Glutamatergic neuron (in vitro differentiated cells): ENCODE results near the gene MAML2. TPM values are rescaled to one million over a fixed set of nuclear protein-coding genes. Genes with fewer than 3 reads are reported as not detected.

Source experiments
- DNase-seq: peaks from one replicate; pipeline ENCODE4 v3.0.0; 2022
- H3K27ac Mint-ChIP-seq: one replicate; pipeline ENCODE4 v1.8.0; 2020; ENCODE audit warnings: mild to moderate bottlenecking, mixed read lengths, inconsistent platforms; ENCODE audit not compliant: unreplicated experiment
- H3K27me3 Mint-ChIP-seq: one replicate; pipeline ENCODE4 v1.8.0; 2020; ENCODE audit warnings: mild to moderate bottlenecking, moderate library complexity, mixed read lengths, inconsistent platforms; ENCODE audit not compliant: unreplicated experiment
- H3K36me3 Mint-ChIP-seq: one replicate; pipeline ENCODE4 v1.8.0; 2020; ENCODE audit warnings: mild to moderate bottlenecking, mixed read lengths, inconsistent platforms; ENCODE audit not compliant: unreplicated experiment
- H3K4me1 Mint-ChIP-seq: one replicate; pipeline ENCODE4 v1.8.0; 2020; ENCODE audit warnings: mild to moderate bottlenecking, low read depth, mixed read lengths, inconsistent platforms; ENCODE audit not compliant: unreplicated experiment
- H3K4me3 Mint-ChIP-seq: one replicate; pipeline ENCODE4 v1.8.0; 2020; ENCODE audit warnings: mild to moderate bottlenecking, mixed read lengths, inconsistent platforms; ENCODE audit not compliant: unreplicated experiment
- H3K9me3 Mint-ChIP-seq: one replicate; pipeline ENCODE4 v1.8.0; 2020; ENCODE audit warnings: mild to moderate bottlenecking, moderate library complexity, mixed read lengths, inconsistent platforms; ENCODE audit not compliant: unreplicated experiment
- total RNA-seq: library from RNA; stranded (reverse); fragmentation: NEBNext Ultra II Directional; extraction: Animal tissue kit (Norgen Biotek cat#: 25700); gene quantifications from one replicate; pipeline ENCODE4 v1.2.1, GENCODE V29; 2021; ENCODE audit not compliant: unreplicated experiment
- TF ChIP-seq, protein P1 (sequence below): fragments of 200-600 bp; sonication (generic); IDR thresholded peaks from one replicate; pipeline ENCODE4 v1.5.0; 2021; ENCODE audit not compliant: partially characterized antibody, unreplicated experiment

The MAML2 gene
- total RNA-seq, 1 donor from 2014 or later = 2.1 TPM

DNA sequence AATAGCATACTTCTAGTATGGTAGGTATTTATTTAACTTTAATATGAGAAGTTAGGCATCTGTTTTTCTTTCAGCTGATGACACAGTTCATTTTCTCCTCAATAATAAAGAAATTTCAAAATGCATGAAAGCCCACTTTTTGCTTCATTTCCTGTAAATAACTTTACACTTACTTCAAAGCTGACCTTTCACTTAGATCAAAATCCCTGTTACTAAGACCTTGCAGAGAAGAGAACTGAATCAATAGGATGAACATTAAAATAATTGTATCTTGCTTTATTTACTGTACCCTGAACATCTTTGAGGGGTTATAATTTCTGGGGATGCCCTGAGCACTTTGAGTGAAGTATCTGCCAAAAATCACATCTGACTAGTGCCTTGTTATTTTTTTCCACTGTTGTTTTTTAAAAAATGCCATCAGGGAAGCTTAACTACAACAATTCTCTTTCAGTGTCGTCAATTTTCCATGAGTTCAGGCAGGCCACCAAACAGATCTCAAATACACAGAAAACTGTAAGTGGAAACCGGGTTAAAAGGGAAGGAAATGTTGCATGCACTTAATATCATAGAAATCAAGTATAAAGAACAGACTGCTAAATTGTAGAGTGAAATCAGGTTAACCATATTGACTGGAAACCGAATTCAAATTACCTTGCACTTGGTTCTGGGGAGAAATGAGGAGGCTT, 206.2 kb downstream of the MAML2 start:
- TF ChIP-seq, protein P1, sequence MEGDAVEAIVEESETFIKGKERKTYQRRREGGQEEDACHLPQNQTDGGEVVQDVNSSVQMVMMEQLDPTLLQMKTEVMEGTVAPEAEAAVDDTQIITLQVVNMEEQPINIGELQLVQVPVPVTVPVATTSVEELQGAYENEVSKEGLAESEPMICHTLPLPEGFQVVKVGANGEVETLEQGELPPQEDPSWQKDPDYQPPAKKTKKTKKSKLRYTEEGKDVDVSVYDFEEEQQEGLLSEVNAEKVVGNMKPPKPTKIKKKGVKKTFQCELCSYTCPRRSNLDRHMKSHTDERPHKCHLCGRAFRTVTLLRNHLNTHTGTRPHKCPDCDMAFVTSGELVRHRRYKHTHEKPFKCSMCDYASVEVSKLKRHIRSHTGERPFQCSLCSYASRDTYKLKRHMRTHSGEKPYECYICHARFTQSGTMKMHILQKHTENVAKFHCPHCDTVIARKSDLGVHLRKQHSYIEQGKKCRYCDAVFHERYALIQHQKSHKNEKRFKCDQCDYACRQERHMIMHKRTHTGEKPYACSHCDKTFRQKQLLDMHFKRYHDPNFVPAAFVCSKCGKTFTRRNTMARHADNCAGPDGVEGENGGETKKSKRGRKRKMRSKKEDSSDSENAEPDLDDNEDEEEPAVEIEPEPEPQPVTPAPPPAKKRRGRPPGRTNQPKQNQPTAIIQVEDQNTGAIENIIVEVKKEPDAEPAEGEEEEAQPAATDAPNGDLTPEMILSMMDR = no peak
- no peak overlapping the region for H3K4me3 Mint-ChIP-seq

DNA sequence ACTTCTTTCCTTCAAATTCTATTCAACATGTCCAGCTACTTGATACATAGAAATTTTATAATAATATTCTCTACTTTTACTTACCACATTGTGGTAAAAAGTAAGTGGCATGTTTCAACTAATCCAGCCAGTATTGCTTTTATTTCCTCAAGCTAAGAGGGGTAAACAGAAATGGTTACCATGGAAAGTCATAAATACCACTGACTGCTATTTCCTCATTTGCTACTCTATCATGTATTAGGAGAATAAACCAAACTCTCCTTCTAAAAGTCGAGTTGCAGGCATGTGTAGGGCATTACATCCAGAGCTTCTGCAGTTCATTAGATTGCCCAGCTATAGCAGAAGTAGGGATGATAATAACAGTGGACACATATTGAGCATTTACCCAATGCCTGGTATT, 208.4 kb downstream of the MAML2 start:
- peaks cover 2% of the 10 kb centered on the region for H3K27me3 Mint-ChIP-seq
- H3K36me3 Mint-ChIP-seq = no peaks in the 10 kb centered on the region
- H3K27ac Mint-ChIP-seq = no peak overlapping the region
- no peaks in the 10 kb centered on the region for H3K4me1 Mint-ChIP-seq
- no peak for DNase-seq
- H3K4me3 Mint-ChIP-seq = no peak overlapping the region
- TF ChIP-seq, protein P1 = no peak
- H3K9me3 Mint-ChIP-seq = no peaks in the 10 kb centered on the region

More for the DNA sequence above, 206.2 kb downstream of the MAML2 start:
- Mint-ChIP-seq H3K36me3 (no peaks in the 10 kb centered on the region), H3K27ac (no peak overlapping the region), H3K27me3 (no peaks in the 10 kb centered on the region), H3K4me1 (no peaks in the 10 kb centered on the region), H3K9me3 (no peaks in the 10 kb centered on the region)
- no peak for DNase-seq

DNA sequence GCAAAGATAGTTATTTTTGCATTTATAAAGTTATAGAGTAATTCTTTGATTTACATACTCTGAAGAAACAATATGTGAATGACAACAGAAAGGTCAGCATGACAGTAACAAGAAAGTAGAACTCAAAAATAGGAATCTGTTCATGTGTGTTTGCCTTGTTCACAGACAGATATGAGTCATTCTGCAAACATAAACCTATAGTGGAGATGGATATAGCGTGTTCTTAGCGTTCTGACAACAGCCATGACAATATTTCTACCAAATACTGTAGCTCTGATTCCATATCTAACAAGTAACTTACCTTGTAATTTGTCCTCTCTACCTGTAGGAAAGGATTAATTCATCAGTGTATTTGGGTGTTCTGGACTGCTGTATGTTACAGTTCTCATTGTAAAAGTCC, 210.6 kb downstream of the MAML2 start:
- no peaks in the 10 kb centered on the region for H3K9me3 Mint-ChIP-seq
- H3K4me3 Mint-ChIP-seq = no peak overlapping the region
- no peak for DNase-seq
- H3K27ac Mint-ChIP-seq = no peak overlapping the region
- no peaks in the 10 kb centered on the region for H3K4me1 Mint-ChIP-seq
- no peaks in the 10 kb centered on the region for H3K36me3 Mint-ChIP-seq
- peaks cover 2% of the 10 kb centered on the region for H3K27me3 Mint-ChIP-seq
- TF ChIP-seq, protein P1 = no peak

DNA sequence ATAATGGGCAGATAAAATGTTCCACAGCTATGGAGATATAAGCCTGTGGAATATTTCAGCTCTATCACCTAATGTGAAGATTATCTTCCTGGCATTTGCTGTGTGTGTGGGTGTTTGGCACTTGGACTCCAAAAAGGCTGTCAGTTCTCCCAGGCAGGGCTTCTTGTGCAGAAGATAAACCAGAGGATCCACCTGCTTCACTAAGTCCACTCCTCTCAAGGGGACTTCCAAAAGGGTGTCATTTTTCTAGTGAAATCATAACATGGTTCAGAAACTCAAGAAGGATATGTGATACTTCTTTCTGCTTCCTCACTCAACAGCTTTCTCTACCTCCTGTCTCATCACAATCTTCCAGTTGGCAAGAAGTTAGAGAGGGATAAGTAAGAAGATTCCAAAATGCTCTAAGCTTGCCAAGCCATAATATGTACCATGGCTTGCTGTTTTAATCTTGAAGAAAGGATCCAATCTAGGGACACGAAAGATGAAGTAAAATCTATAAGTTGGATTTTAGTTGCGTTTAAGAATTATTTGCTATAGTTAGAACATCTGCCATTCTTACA, 212.9 kb downstream of the MAML2 start:
- H3K4me3 Mint-ChIP-seq = no peak overlapping the region
- no peaks in the 10 kb centered on the region for H3K9me3 Mint-ChIP-seq
- H3K27ac Mint-ChIP-seq = no peak overlapping the region
- H3K27me3 Mint-ChIP-seq = peaks cover 2% of the 10 kb centered on the region
- H3K4me1 Mint-ChIP-seq = no peaks in the 10 kb centered on the region
- TF ChIP-seq, protein P1 = no peak
- H3K36me3 Mint-ChIP-seq = no peaks in the 10 kb centered on the region
- DNase-seq = no peak

DNA sequence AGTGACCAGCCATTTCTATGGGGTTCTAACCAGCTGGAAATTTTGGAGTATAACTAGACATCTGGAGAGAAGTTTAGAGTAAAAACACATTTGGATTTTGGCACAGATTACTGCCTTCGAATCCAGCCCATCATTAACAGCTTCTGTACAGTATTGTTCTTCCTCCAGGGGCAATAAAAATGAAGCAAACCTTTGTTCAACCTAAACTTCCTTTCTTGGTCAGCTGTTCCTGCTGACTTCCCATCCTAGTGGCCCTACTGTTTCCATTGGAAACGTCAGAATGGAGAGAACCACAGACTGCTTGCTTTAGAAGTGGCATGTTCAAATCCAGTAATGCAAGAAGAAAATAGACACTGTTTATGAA, 215.4 kb downstream of the MAML2 start:
- Mint-ChIP-seq H3K4me1 (no peaks in the 10 kb centered on the region), H3K4me3 (no peak overlapping the region), H3K27ac (no peak overlapping the region), H3K9me3 (no peaks in the 10 kb centered on the region), H3K27me3 (peaks cover 2% of the 10 kb centered on the region), H3K36me3 (no peaks in the 10 kb centered on the region)
- no peak for DNase-seq
- TF ChIP-seq, protein P1 = no peak
